Measurements from ENCODE around the gene POLDIP3. TPM values are rescaled to one million over a fixed set of nuclear protein-coding genes. Genes with fewer than 3 reads are reported as not detected.
A peak's percentile ranks its signal among the peaks of the same experiment; 100 is the strongest.

The POLDIP3 gene
- total RNA-seq, 1 donor from 2014 or later, result 48.0 TPM

GRCh38 chr22:42601879-42602465, 12.7 kb downstream of the POLDIP3 start:
- no peak for DNase-seq (ENCODE audit: low spot score)
- Mint-ChIP-seq H3K4me1 (ENCODE audit: low read depth) (peaks cover 19% of the 10 kb centered on the region), H3K27me3 (ENCODE audit: low read depth) (no peaks in the 10 kb centered on the region), H3K9me3 (ENCODE audit: low read depth) (no peaks in the 10 kb centered on the region), H3K4me3 (ENCODE audit: unreplicated experiment) (no peak overlapping the region), H3K36me3 (ENCODE audit: low read depth) (peaks cover 38% of the 10 kb centered on the region), H3K27ac (ENCODE audit: unreplicated experiment) (peak overlapping the region; percentile 1)
- TF ChIP-seq, protein P1, sequence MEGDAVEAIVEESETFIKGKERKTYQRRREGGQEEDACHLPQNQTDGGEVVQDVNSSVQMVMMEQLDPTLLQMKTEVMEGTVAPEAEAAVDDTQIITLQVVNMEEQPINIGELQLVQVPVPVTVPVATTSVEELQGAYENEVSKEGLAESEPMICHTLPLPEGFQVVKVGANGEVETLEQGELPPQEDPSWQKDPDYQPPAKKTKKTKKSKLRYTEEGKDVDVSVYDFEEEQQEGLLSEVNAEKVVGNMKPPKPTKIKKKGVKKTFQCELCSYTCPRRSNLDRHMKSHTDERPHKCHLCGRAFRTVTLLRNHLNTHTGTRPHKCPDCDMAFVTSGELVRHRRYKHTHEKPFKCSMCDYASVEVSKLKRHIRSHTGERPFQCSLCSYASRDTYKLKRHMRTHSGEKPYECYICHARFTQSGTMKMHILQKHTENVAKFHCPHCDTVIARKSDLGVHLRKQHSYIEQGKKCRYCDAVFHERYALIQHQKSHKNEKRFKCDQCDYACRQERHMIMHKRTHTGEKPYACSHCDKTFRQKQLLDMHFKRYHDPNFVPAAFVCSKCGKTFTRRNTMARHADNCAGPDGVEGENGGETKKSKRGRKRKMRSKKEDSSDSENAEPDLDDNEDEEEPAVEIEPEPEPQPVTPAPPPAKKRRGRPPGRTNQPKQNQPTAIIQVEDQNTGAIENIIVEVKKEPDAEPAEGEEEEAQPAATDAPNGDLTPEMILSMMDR (IDR thresholded peaks at IDR 0.05), result no peak

DNA sequence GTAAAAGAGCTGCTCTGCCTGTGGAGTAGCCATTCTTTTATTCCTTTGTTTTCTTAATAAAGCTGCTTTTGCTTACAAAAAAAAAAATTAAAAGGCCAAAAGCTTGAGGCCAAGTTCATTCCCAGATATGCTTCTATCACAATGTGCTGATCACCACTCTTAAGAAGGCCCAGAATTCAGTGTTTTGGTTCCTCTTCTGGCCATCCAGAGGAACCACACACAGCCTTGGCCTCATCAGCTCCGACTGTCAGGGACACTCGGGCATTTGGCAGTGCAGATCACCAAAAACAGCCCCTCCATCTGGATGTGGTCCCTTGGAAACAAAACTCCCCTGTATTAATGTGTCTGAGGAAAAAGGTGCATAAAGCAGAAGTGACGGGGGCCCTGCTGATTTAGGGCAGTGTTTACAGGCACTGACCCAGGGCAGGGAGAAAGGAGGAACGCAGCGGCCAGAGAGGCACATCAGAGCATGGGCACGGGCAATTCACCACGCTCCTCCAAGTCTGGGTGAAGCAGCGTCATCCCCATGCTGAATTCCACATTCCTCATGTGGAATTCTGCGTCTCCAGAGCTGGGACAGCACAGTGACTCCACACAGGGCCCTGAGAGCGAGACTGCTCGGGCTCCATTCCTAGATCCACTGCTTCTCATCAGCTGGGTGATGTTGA, 17.7 kb downstream of the POLDIP3 start:
- no peaks in the 10 kb centered on the region for H3K9me3 Mint-ChIP-seq (ENCODE audit: low read depth)
- no peak overlapping the region for H3K27ac Mint-ChIP-seq (ENCODE audit: unreplicated experiment)
- TF ChIP-seq, protein P1 (IDR thresholded peaks at IDR 0.05), result no peak
- no peaks in the 10 kb centered on the region for H3K27me3 Mint-ChIP-seq (ENCODE audit: low read depth)
- no peak overlapping the region for H3K4me3 Mint-ChIP-seq (ENCODE audit: unreplicated experiment)
- peaks cover 41% of the 10 kb centered on the region for H3K36me3 Mint-ChIP-seq (ENCODE audit: low read depth)
- no peaks in the 10 kb centered on the region for H3K4me1 Mint-ChIP-seq (ENCODE audit: low read depth)
- no peak for DNase-seq (ENCODE audit: low spot score)

DNA sequence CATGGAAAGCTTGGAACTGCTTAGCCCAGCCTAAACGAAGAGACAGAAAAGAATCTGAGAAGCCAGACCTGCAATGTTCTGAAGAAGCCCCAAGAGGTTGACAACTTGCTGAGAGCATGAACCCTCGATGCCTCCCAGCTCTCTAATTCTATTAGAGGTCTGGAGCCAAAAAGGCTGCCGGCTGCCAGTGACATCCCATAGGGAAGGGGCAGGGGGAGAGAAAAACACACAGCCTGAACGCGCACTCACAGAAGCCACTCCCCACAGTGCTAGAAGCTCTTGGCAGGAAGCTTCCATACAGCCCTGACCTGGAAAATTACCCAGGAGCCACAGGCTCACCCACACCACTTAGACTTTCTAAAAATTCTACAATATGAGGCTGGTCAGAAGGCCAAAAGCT, 18.3 kb downstream of the POLDIP3 start:
- Mint-ChIP-seq H3K27ac (ENCODE audit: unreplicated experiment) (no peak overlapping the region), H3K36me3 (ENCODE audit: low read depth) (peaks cover 38% of the 10 kb centered on the region), H3K9me3 (ENCODE audit: low read depth) (no peaks in the 10 kb centered on the region), H3K4me1 (ENCODE audit: low read depth) (no peaks in the 10 kb centered on the region), H3K27me3 (ENCODE audit: low read depth) (no peaks in the 10 kb centered on the region), H3K4me3 (ENCODE audit: unreplicated experiment) (no peak overlapping the region)
- DNase-seq (ENCODE audit: low spot score), result no peak
- TF ChIP-seq, protein P1 (IDR thresholded peaks at IDR 0.05), result no peak

- H3K9me3 Mint-ChIP-seq (ENCODE audit: low read depth), result no peaks in the 10 kb centered on the region
- TF ChIP-seq, protein P1 (IDR thresholded peaks at IDR 0.05), result no peak
- no peaks in the 10 kb centered on the region for H3K4me1 Mint-ChIP-seq (ENCODE audit: low read depth)
- no peaks in the 10 kb centered on the region for H3K27me3 Mint-ChIP-seq (ENCODE audit: low read depth)
- H3K4me3 Mint-ChIP-seq (ENCODE audit: unreplicated experiment), result no peak overlapping the region
- peaks cover 35% of the 10 kb centered on the region for H3K36me3 Mint-ChIP-seq (ENCODE audit: low read depth)
- no peak overlapping the region for H3K27ac Mint-ChIP-seq (ENCODE audit: unreplicated experiment)
- DNase-seq (ENCODE audit: low spot score), result no peak
Measured at GRCh38 chr22:42595434-42595833, 19.2 kb downstream of the POLDIP3 start.

DNA sequence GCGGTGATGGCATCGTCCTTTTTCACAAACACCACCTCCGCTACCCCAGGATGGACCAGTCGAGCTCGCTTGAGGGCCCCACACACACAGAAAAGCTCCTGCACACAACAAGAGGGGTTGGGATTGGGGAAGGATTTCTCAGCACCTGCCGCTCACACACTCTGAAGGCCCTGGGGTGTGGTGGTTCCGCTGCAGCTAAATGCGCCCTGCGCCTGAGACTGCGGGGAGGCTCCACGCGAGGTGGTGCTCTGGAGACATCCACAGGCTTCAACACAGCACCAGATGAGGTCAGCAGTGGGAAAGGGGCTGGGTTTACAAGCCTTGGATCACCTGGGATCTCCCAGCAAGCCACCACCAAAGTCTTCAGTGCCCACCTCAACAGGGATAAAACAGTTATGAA, 22.7 kb downstream of the POLDIP3 start:
- Mint-ChIP-seq H3K36me3 (ENCODE audit: low read depth) (peaks cover 31% of the 10 kb centered on the region), H3K27ac (ENCODE audit: unreplicated experiment) (no peak overlapping the region), H3K4me1 (ENCODE audit: low read depth) (no peaks in the 10 kb centered on the region), H3K9me3 (ENCODE audit: low read depth) (no peaks in the 10 kb centered on the region), H3K4me3 (ENCODE audit: unreplicated experiment) (no peak overlapping the region), H3K27me3 (ENCODE audit: low read depth) (no peaks in the 10 kb centered on the region)
- no peak for DNase-seq (ENCODE audit: low spot score)
- TF ChIP-seq, protein P1 (IDR thresholded peaks at IDR 0.05), result no peak

Measured in chondrocyte (in vitro differentiated cells).